SK-N-SH treated with all-trans-retinoic acid at 6 μM for 48 hours (cell line): ENCODE measurements around the gene SEPTIN6.

ENCODE experiments used
- ATAC-seq: fragments of 200-7000 bp; cut with Tn5 transposase; 3 replicates; pipeline ENCODE4 v1.9.1; 2020; ENCODE audit warnings: mild to moderate bottlenecking, moderate library complexity
- ARNTL ChIP-seq: fragments of 450-650 bp; formaldehyde crosslinking; IDR thresholded peaks from 2 replicates; pipeline ENCODE4 v1.5.0; 2020; ENCODE audit warnings: low read depth, mild to moderate bottlenecking, moderate library complexity, borderline replicate concordance
- BACH2 ChIP-seq: fragments of 250-450 bp; sonication (Bioruptor Pico); IDR thresholded peaks from 2 replicates; pipeline ENCODE4 v1.9.0; 2021; ENCODE audit warnings: mild to moderate bottlenecking, borderline replicate concordance
- CREB5 ChIP-seq: fragments of 250-450 bp; sonication (Bioruptor Pico); IDR thresholded peaks from 2 replicates; pipeline ENCODE4 v1.5.1; 2020; ENCODE audit warnings: low read depth, mild to moderate bottlenecking, moderate library complexity
- CSDC2 ChIP-seq: fragments of 250-450 bp; sonication (Bioruptor Pico); IDR thresholded peaks from 2 replicates; pipeline ENCODE4 v1.5.0; 2020; ENCODE audit warnings: mild to moderate bottlenecking, moderate library complexity
- CSRNP3 ChIP-seq: fragments of 250-450 bp; sonication (Bioruptor Pico); IDR thresholded peaks from 2 replicates; pipeline ENCODE4 v1.5.1; 2021; ENCODE audit warnings: mild to moderate bottlenecking, moderate library complexity
- ESRRG ChIP-seq: fragments of 250-450 bp; sonication (Bioruptor Pico); IDR thresholded peaks from 2 replicates; pipeline ENCODE4 v1.6.1; 2021; ENCODE audit warnings: mild to moderate bottlenecking
- ISL1 ChIP-seq: fragments of 250-450 bp; sonication (Bioruptor Pico); IDR thresholded peaks from 2 replicates; pipeline ENCODE4 v2.1.2; 2022; ENCODE audit warnings: mild to moderate bottlenecking, moderate library complexity
- OSR1 ChIP-seq: fragments of 250-450 bp; sonication (Bioruptor Pico); IDR thresholded peaks from 2 replicates; pipeline ENCODE4 v1.8.0; 2022; ENCODE audit warnings: moderate library complexity, mild to moderate bottlenecking, inconsistent platforms
- PPARA ChIP-seq: fragments of 250-450 bp; sonication (Bioruptor Pico); IDR thresholded peaks from 2 replicates; pipeline ENCODE4 v1.5.0; 2020; ENCODE audit warnings: mild to moderate bottlenecking, borderline replicate concordance
- RARB ChIP-seq: fragments of 250-450 bp; sonication (Bioruptor Pico); IDR thresholded peaks from 2 replicates; pipeline ENCODE4 v1.8.0; 2021; ENCODE audit warnings: mild to moderate bottlenecking, moderate library complexity
- TOX ChIP-seq: fragments of 250-450 bp; sonication (Bioruptor Pico); IDR thresholded peaks from 2 replicates; pipeline ENCODE4 v1.8.0; 2021; ENCODE audit warnings: mild to moderate bottlenecking, moderate library complexity, borderline replicate concordance
- TSHZ2 ChIP-seq: fragments of 250-450 bp; sonication (Bioruptor Pico); IDR thresholded peaks from 2 replicates; pipeline ENCODE4 v1.5.0; 2020; ENCODE audit warnings: mild to moderate bottlenecking, moderate library complexity
- ZC3H10 ChIP-seq: fragments of 250-450 bp; sonication (Bioruptor Pico); IDR thresholded peaks from 2 replicates; pipeline ENCODE4 v1.5.1; 2021; ENCODE audit warnings: mild to moderate bottlenecking, moderate library complexity
- ZFP3 ChIP-seq: fragments of 250-450 bp; sonication (Bioruptor Pico); IDR thresholded peaks from 2 replicates; pipeline ENCODE4 v1.5.0; 2020; ENCODE audit warnings: mild to moderate bottlenecking, moderate library complexity
- ZFP30 ChIP-seq: fragments of 450-650 bp; formaldehyde crosslinking; IDR thresholded peaks from 2 replicates; pipeline ENCODE4 v1.5.0; 2022; ENCODE audit warnings: mild to moderate bottlenecking, moderate library complexity
- ZNF565 ChIP-seq: fragments of 450-650 bp; formaldehyde crosslinking; conservative IDR thresholded peaks from 2 replicates; pipeline ENCODE4 v1.5.0; 2020; ENCODE audit warnings: low read depth, mild to moderate bottlenecking, moderate library complexity
- ZNF70 ChIP-seq: fragments of 450-650 bp; formaldehyde crosslinking; IDR thresholded peaks from 2 replicates; pipeline ENCODE4 v1.5.0; 2020; ENCODE audit warnings: mild to moderate bottlenecking, moderate library complexity

SEPTIN6 gene

GRCh38 chrX:119729408-119730201 is 36.6 kb upstream of the SEPTIN6 start (continued):
- no peak for TF ChIP-seq CSRNP3

GRCh38 chrX:119728487-119728886 is 35.5 kb upstream of the SEPTIN6 start:
- ATAC-seq, result peak; percentile 52; the same call in 2 of the 3 replicates

GRCh38 chrX:119726900-119727555 is 34.1 kb upstream of the SEPTIN6 start:
- ATAC-seq, result no peak; the same call in 1 of the 3 replicates
- TF ChIP-seq CSDC2 (CRISPR knock-in tag) (no peak), ZNF565 (CRISPR knock-in tag) (no peak)

More at GRCh38 chrX:119728487-119728886, 35.5 kb upstream of the SEPTIN6 start:
- TF ChIP-seq ZNF70 (CRISPR knock-in tag) (no peak), ZNF565 (CRISPR knock-in tag) (no peak), ESRRG (CRISPR knock-in tag) (no peak), OSR1 (CRISPR knock-in tag) (no peak), TOX (no peak), ARNTL (CRISPR knock-in tag) (no peak), PPARA (CRISPR knock-in tag) (no peak)

GRCh38 chrX:119721926-119722325 is 29.0 kb upstream of the SEPTIN6 start:
- ATAC-seq, result no peak
- TF ChIP-seq BACH2 (no peak), ZFP3 (CRISPR knock-in tag) (no peak), CSDC2 (CRISPR knock-in tag) (no peak)

GRCh38 chrX:119721487-119721886 is 28.5 kb upstream of the SEPTIN6 start:
- no peak for TF ChIP-seq ZC3H10
- no peak for TF ChIP-seq ZFP3 (CRISPR knock-in tag)
- no peak for TF ChIP-seq RARB (CRISPR knock-in tag)
- no peak for TF ChIP-seq ESRRG (CRISPR knock-in tag)
- no peak for TF ChIP-seq CREB5 (CRISPR knock-in tag)
- no peak for TF ChIP-seq CSRNP3
- no peak for TF ChIP-seq TOX
- TF ChIP-seq BACH2, result no peak
- TF ChIP-seq ISL1, result no peak
- TF ChIP-seq ZFP30 (CRISPR knock-in tag), result no peak
- TF ChIP-seq PPARA (CRISPR knock-in tag), result no peak
- TF ChIP-seq ZNF70 (CRISPR knock-in tag), result no peak
- TF ChIP-seq TSHZ2, result no peak
- TF ChIP-seq OSR1 (CRISPR knock-in tag), result no peak
- no peak for ATAC-seq
